Stimulated activated CD8-positive, alpha-beta memory T cell treated with anti-CD3 and anti-CD28 coated beads, Interleukin-7, amount 100 ng/mL, for 48 hours (primary cell): ENCODE results near the gene STK33.

Source experiments
- DNase-seq, 2 donors: peaks; one replicate each; pipeline ENCODE4 v3.0.0-alpha.2; 2020; ENCODE audit warnings: low read depth in 1 of 2; ENCODE audit errors: extremely low read depth in 1 of 2

STK33 gene

GRCh38 chr11:8375932-8376331 is 218.1 kb downstream of the STK33 start:
- DNase-seq: no peak

DNA sequence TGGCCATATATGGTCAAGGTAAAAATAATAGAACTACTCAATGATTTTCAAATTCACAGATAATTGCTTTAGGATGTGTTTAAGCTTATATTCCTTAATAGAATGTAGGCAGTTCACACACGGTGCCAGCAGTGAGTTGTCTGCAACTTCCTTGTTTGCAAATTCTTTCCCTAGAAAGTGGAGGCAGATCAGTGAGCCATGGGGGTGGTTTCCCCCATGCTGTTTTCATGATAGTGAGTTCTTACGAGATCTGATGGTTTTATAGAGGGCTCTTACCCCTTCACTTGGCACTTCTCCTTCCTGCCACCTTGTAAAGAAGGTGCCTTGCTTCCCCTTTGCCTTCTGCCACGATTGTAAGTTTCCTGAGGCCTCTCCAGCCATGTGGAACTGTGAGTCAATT is 218.6 kb downstream of the STK33 start:
- no peak for DNase-seq

GRCh38 chr11:8374716-8375115 is 219.3 kb downstream of the STK33 start:
- no peak for DNase-seq

DNA sequence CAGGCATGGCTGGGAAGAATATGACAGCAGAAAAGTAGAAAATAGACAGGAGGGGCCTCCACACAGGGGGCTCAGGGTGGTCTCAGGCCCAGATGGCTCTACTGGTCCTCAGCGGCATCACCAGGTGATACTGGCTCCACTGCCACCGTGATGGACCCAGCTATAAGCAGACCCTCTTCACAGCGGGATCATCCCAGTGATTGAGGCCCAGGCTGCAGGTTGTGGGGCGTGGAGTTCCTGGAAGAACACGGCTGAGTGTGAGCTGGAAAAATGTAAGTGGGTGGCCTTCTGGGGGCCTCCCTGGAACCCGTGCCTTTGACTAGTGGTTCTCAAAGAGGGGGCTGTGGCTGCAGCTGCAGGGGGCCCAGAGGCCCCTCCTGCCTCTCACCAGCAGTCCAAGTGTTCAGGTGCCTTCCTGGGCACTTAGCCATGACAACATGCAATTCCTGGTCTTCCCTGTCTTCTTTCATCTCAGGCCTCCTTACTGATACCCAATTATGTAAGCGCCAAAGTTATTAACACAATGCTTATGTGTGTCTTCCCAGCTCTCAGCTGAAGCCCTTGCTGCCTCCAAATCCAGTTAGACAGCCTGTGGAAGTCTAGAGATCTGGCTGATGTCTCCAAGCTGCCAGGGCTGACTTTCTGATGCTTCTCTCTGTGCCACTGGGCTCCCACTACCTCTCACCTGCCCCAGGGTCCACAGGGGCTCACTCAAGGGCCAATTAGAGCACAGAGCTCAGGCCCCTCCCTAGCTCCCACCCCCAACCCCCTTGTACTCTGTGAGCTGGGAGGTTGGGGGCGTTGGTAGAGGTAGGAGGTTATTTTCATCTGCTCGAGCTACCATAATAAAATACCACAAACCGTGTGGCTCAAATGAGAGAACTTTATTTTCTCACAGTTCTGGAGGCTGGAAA is 220.3 kb downstream of the STK33 start:
- DNase-seq: no peak

DNA sequence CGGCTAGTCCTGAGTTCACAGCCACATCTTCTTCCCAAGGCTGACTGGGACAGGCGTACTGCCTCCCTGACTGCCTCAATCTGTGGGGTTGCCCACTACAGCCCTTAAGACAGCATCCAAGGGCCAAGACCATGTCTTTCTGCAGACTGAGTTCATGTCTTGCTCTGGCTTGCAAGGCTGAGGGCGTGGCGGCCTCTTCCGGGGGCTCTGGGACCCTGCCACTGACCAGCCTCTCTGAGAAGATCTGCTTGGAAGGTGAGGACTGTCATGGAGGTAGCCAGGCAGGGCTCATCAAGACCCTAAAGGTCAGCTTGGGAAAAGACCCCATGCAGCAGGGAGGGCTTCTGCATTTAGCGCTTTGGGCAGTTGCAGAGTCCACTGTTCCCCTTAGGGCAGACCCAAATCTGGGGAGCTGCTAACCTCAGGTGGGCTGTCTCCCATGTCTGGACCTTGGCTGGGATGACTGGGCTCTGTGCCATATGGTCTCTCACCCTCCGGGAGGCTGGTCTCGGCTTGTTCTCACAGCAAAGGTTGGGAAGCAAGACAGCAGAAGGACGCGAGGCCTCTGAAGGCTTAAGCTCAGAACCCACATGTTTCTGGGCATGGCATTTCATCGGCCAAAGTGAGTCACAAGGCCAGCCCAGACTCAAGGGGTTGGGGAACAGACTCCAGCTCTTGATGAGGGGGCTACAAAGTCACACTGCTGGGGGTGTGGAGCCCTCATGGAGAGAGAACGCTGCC is 221.2 kb downstream of the STK33 start:
- DNase-seq: no peak

- DNase-seq: no peak
These were observed 222.5 kb downstream of the STK33 start for GRCh38 chr11:8371516-8371884.

- no peak for DNase-seq
These were observed 223.1 kb downstream of the STK33 start for GRCh38 chr11:8370812-8371515.

DNA sequence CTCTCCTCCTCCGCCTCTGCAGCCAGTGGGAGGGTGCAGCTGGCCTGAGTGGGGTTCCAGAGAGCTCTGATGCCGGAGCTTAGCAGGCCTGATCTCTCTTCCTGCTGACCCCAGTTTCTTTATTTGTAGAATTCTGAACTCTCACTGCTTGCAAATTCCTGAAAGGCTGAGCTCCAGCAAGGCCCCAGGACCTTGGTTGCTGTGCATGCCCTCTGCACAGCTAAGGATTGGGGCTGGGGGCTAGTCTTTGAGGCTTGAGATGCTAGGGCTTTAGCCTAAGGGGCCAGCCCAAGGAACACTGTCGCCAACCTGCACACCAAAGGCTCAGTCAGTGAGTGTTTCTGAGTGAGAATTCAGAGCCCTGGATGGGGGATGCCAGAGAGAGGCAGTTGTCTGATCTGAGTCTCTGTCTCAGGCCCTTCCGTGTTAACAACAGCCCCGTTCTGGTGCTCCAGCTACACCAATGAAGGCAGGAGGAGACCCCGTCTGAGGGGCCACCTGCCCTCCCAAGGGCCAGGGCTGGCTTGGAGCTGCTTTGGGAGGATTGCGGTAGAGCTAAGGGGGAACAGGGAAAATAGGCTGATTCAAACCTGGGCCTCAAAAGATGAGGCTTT is 224.3 kb downstream of the STK33 start:
- no peak for DNase-seq

DNA sequence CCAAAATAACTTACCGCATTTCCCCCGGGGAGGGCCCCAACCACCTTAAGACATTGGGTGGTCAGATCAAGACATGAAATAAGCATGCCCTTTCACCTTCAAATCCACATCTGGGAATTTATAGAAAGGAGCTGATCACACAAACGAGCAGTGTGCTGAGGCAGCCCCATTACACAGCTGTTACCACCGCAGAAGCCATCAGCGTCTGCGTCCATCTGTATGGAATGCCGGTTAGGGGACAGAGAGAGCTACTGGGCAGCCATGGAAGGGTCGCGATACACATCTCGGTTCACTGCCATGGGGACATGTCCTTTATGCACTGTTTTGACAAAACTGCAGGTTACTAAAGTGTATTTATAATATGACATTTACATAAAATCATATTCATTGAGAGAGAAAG is 225.3 kb downstream of the STK33 start:
- no peak for DNase-seq

DNA sequence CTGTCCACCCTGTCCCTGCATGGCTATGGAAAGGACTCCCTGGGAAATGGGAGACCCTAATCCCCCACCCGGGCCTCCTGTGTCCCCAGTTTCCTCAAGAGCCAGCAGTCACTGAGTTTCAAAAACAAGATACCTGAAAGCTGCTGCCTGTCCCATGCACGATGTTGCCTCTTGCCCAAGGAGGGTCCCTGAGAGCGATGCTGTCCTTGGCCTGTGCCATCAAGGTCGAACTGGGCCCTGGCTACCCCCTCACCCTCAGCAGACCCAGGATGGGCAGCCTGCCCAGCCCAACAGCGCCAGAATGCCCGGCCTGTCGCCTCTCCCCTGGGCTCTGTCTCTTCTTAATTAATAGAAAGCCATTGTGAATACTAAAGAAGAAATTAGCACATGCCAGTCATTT is 225.8 kb downstream of the STK33 start:
- no peak for DNase-seq

GRCh38 chr11:8366316-8366715 is 227.7 kb downstream of the STK33 start:
- DNase-seq: no peak

DNA sequence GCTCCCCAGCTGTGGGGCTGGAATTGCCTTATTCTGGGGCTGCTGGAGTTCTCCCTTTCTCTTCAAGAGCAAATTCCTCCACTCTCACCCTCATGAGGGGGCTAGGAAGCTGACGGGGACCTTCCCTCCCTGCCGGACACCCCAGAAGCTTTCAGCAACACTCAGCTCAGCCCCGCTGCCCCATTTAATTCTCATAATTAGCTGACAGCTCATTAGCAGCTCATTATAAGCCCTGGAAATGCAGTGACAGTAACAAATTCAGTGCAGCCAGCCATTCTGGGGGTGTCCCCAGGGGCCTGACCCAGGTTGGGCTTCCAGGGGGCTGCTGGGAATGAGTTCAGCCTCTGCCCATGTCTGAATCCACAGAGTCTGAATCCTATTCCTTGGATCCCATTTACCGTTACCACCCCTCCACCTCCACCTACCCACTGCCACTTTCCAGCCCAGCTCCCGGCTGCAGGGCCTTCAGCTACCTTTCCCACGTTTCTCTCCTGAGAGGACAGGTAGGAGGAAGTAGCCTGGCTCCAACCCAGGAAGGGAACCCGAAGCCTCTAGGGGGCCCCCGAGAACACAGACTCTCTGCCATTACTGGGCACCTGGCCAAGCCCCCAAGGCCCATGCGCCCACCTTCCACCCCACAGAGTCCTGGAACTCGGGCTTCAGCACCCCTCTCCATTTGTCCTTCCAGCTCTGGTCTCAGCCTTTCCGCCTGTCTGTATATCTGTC is 228.6 kb downstream of the STK33 start:
- DNase-seq: no peak

DNA sequence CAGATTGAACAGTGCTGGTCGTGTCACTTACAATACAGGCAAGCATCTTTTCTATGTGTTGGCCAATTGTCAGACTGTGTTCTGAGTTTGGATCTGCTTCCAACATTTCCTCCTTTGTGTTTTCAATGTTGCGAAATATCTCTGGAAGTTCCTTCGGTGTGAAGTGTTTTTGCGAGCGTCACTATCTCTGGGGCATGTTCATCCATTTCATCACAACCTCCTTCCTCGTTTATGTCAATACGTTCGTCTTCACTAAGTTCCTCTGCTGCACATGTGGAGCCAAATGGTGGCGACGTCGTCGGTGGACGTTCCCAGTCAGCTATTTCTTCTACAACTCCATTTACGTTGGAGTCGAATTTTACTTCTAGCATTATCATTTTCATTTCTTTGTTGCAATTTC is 230.1 kb downstream of the STK33 start:
- DNase-seq: no peak

DNA sequence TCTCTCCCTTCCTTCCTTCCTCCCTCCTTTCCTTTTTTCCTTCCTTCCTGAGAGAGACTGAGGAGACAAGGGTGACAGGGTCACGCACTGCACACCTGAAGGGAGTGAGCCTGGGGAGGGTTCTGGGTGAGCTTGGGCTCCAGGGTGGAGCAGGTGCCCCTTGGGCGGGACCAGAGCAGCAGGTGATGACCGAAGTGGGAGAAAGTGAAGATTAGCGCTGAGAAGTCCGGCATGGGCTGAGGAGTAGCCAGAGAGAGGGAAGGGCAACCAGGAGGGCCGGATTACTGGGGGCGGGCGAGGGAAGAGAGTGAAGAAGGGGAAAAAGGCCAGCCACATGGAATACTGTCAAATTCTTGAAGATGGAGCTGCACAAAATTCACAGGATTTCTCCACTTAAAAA is 231.1 kb downstream of the STK33 start:
- no peak for DNase-seq

DNA sequence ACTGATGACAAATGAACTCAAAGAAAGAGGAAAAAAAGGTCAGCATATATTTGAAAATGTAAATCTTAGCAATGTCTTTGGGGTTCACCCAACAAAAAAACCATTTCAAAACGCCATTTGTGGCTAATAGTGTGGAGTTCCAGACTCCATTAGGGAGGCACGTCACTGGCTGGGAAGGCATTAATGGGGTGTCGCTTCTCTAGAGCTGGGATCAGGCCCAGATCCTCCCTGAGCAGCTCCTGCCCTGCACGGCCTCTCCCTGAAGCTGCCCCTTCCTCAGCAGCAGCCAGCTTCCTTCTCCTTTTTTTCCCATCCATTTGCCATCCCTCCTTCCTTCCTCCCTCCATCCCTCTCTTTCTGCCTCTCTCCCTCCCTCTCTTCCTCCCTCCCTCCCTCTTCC is 231.5 kb downstream of the STK33 start:
- no peak for DNase-seq

GRCh38 chr11:8361664-8362210 is 232.3 kb downstream of the STK33 start:
- no peak for DNase-seq

DNA sequence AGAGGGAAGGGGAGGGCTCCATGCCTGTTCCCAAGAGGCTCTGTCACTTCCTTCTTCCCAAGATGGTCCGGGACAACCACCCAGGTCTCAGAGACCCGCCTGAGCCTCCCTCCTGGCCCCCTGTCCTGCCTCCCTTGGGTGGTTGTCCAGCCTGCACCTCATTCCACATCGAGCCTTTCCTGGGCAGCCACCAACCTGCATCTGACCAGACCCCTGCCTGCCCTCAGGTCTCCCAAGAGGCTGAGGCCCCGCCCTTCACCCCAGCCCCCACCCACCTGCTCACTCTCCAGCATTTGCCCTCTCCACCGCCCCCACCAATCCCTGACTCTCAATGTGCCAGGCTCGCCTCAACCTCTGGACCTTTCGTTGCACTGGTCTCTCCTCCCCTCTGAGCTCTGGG is 232.8 kb downstream of the STK33 start:
- DNase-seq: no peak

DNA sequence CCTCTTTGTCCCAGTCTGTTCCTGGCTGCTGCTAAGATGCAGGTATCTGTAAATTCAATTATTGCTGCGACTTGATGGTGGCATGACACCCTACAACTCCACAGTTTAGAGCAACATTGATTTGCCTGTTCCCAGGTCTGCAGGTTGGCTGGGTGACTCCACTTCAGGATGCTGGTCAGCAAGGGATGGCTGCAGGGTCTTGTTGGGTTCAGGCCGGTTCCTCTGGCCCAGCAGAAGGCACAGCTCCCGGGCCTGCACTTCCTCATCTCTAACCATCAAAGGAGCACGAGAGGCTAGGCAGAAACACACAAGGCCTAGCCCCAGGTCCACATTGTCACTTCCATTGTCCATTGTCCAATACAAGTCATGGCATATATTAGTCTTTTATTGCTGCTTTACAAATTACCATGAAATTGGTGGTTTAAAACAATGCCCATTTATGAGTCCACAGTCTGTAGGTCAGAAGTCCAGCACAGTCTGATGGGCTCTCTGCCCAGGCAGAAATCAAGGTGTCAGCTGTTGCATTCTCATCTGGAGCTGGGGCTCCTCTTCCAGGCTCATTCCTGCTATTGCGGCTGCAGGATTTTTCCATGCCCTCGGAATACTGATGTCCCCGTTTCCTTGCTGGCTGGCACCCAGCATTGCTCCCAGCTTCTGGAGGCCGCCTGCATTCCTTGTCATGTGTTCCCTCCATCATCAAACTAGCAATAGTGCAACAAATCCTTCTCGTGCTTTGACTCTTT is 233.8 kb downstream of the STK33 start:
- DNase-seq: no peak

DNA sequence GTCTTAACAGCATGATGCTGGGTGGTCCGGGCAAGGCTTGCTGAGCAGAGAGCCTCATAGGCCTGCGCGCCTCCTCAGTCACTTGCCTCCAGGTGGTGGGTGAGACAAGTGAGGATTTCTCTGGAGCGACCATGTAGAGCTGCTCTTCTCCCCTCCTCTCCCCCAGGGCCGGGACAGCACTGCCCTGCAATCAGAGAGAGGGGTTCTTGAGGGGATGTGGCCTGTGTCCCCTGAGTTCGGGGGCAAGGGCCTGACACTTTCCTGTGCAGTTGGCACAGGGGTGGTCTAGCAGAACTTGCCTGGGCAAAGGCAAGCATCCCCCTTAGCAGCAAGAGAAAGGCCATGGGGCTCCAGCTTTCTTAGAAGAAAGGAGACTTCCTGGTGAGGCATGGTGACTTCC is 234.5 kb downstream of the STK33 start:
- no peak for DNase-seq
